Coronary artery (tissue), 2 donors: ENCODE results near the gene AFF4.

Experiments
- DNase-seq: peaks from one replicate; pipeline ENCODE4 v3.0.0-alpha.2; 2017; ENCODE audit warnings: low spot score
- H3K27ac ChIP-seq, 2 donors: fragments of 200-600 bp; sonication (generic); one replicate each; pipeline ENCODE4 v1.5.1; 2016 to 2019
- H3K4me3 ChIP-seq: fragments of 200-600 bp; sonication (generic); 2 replicates; pipeline ENCODE4 v1.5.1; 2016; ENCODE audit warnings: mild to moderate bottlenecking, moderate library complexity
- TF ChIP-seq, protein P1 (sequence below): fragments of 200-600 bp; sonication (generic); IDR thresholded peaks from one replicate; pipeline ENCODE4 v1.5.1; 2019; ENCODE audit warnings: antibody characterized with exemption

AFF4 gene

DNA sequence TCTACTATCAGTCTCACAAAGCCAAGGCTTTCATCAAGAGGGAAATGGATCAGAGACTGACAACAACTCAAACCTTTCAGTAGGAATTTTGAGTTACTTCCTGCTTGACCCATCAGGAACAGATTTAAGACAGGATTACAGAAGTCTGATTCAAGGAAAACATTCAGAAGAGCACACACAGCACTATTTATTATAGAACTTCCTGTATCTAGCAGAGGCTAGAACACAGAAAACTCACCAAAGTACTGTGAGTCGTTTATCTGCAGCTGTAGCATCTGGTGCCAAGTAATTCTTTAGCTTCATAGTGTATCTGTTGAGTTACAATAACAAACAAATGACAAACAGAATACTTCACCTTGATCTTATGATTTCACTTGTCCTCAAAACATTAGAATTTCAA is 76.2 kb downstream of the AFF4 start:
- H3K27ac ChIP-seq, result no peak overlapping the region
- TF ChIP-seq, protein P1, sequence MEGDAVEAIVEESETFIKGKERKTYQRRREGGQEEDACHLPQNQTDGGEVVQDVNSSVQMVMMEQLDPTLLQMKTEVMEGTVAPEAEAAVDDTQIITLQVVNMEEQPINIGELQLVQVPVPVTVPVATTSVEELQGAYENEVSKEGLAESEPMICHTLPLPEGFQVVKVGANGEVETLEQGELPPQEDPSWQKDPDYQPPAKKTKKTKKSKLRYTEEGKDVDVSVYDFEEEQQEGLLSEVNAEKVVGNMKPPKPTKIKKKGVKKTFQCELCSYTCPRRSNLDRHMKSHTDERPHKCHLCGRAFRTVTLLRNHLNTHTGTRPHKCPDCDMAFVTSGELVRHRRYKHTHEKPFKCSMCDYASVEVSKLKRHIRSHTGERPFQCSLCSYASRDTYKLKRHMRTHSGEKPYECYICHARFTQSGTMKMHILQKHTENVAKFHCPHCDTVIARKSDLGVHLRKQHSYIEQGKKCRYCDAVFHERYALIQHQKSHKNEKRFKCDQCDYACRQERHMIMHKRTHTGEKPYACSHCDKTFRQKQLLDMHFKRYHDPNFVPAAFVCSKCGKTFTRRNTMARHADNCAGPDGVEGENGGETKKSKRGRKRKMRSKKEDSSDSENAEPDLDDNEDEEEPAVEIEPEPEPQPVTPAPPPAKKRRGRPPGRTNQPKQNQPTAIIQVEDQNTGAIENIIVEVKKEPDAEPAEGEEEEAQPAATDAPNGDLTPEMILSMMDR, result no peak
- no peak for DNase-seq
- no peak overlapping the region for H3K4me3 ChIP-seq

DNA sequence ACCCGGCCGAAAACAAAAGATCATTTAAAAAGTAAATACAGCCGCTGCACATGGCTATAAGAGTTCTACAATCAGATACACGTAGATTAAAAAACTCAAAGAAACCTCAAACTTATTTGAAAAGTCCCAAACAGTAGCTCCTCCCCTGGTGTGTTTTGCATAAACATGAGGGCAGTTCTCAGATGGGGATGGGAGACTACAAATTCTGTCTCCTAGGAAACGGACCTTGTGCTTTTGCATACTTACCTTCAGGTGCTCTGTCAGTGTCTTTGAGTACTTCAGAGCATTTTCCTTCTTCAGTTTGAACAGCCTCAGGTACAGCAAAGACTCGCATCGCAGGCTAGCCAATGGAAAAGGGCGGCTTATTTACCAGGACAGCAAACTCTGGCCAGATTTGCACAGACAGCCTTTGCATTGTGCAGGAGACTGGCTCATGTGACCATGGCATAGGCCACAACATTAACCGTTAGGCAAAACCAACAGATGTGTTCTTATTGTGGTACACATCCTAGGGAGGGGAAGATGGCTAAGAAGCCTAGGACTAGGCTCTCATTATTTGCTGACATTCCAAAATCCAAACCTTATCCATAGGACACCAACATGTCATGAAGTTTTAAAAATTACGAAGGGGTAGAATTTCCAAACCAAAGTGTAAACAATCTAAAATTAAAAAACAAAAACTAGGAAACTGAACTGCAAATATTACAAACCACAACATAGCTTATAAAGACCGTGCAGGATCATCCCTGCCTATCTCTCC is 77.2 kb downstream of the AFF4 start:
- TF ChIP-seq, protein P1, result no peak
- no peak for DNase-seq
- Histone ChIP-seq H3K27ac (no peak overlapping the region), H3K4me3 (no peak overlapping the region)

DNA sequence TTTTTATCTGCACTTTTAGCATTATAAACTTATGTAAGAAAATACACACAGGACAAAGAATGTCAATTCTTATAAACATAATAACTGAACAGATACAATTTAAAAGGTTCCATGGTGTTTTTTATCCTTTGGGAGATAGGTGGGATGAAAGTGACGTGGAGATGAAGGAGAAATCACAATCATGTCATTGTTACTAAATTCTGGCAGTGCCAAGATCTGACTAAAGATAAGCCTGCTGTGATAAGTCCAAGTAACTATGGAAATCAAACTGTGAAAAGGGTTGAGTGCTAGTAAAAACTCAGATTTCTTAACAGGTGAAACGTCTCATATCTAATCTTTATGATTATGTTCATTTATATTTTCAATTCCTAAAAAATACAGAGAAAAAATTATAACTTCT is 78.9 kb downstream of the AFF4 start:
- no peak overlapping the region for H3K4me3 ChIP-seq
- DNase-seq, result no peak
- TF ChIP-seq, protein P1, result no peak
- H3K27ac ChIP-seq, result no peak overlapping the region

DNA sequence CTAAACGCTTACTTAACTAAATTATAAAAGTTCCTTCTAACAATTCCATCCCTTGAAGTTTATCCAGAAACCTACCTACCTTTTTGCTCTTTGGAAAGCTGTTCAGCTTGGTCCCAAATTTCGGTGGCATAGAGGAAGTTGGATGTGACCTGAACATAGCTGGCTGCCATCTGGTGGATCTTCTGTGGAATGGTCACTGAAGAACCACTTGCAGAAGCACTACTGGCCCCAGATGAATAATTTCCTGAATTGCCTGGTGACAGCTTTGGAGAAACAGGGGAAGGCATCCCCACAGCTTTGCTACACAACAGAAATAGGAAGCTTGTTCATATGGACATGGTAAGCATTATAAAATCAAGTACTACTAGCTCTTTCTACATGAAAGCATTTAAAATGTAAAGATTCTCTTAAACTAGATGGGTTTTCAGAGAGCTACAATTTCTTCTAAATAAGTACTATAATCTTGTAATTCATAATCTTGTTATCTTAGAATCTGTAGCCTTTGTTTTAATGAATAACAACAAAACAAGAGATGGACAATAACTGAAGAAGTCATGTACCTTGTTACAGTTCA is 80.1 kb downstream of the AFF4 start:
- DNase-seq, result no peak
- Histone ChIP-seq H3K27ac (no peak overlapping the region), H3K4me3 (no peak overlapping the region)
- TF ChIP-seq, protein P1, result no peak

GRCh38 chr5:132877938-132878337 is 85.5 kb downstream of the AFF4 start:
- Histone ChIP-seq H3K27ac (no peak overlapping the region), H3K4me3 (no peak overlapping the region)
- TF ChIP-seq, protein P1, result no peak
- no peak for DNase-seq

DNA sequence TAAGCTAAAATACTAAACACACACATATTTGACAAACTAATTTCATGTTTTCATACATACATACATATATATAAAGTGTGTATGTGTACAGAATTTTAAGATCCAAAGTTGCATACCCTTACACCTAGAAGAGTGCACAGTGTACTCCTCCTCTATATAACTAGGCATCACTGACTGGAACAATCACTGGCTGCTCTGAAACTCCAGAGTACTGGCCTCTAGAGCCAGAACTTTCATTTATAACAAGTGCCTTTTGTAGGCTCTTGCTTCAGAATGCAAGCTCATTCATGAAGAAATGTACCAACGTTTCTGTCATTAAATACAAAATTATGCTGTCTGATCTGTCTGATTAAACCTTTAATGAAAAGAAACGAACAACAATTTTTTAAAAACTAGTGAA is 86.0 kb downstream of the AFF4 start:
- TF ChIP-seq, protein P1, result no peak
- no peak for DNase-seq
- no peak overlapping the region for H3K4me3 ChIP-seq
- H3K27ac ChIP-seq, result no peak overlapping the region
